Smooth muscle cell (in vitro differentiated cells): ENCODE results near the gene PDGFC. TPM values are rescaled to one million over a fixed set of nuclear protein-coding genes. Genes with fewer than 3 reads are reported as not detected.
A peak's percentile ranks its signal among the peaks of the same experiment; 100 is the strongest.

Experiments
- DNase-seq: peaks from one replicate; lab custom pipeline; 2025; ENCODE audit not compliant: unreplicated experiment; lab: John Stamatoyannopoulos, UW
- H2AFZ ChIP-seq: fragments of 200-600 bp; sonication (generic); 2 replicates; pipeline ENCODE4 v1.6.0; 2016; ENCODE audit warnings: antibody characterized with exemption, low read depth, mild to moderate bottlenecking
- H3F3A ChIP-seq: fragments of 200-600 bp; sonication (generic); 2 replicates; pipeline ENCODE4 v1.6.0; 2017; ENCODE audit warnings: antibody characterized with exemption, low read depth
- H3K27ac ChIP-seq: fragments of 200-600 bp; sonication (generic); 2 replicates; pipeline ENCODE4 v1.5.1; 2016; ENCODE audit warnings: low read depth, mild to moderate bottlenecking
- H3K27me3 ChIP-seq: fragments of 200-600 bp; sonication (generic); 2 replicates; pipeline ENCODE4 v1.6.1; 2016; ENCODE audit warnings: low read depth, mild to moderate bottlenecking
- H3K36me3 ChIP-seq: fragments of 200-600 bp; sonication (generic); 2 replicates; pipeline ENCODE4 v1.5.1; 2016; ENCODE audit warnings: low read depth
- H3K4me1 ChIP-seq: fragments of 200-600 bp; sonication (generic); 2 replicates; pipeline ENCODE4 v1.5.1; 2016; ENCODE audit warnings: low read depth
- H3K4me2 ChIP-seq: fragments of 200-600 bp; sonication (generic); 2 replicates; pipeline ENCODE4 v1.6.0; 2016; ENCODE audit warnings: mild to moderate bottlenecking
- H3K4me3 ChIP-seq: fragments of 200-600 bp; sonication (generic); 2 replicates; pipeline ENCODE4 v1.5.1; 2016; ENCODE audit warnings: mild to moderate bottlenecking
- H3K79me2 ChIP-seq: fragments of 200-600 bp; sonication (generic); 2 replicates; pipeline ENCODE4 v1.6.0; 2016; ENCODE audit warnings: low read depth, mild to moderate bottlenecking
- H3K9ac ChIP-seq: fragments of 200-600 bp; sonication (generic); 2 replicates; pipeline ENCODE4 v1.6.0; 2016; ENCODE audit warnings: low read depth
- H3K9me3 ChIP-seq: fragments of 200-600 bp; sonication (generic); replicated peaks from 2 replicates; pipeline ENCODE4 v1.5.1; 2016; ENCODE audit warnings: low read depth
- H4K20me1 ChIP-seq: fragments of 200-600 bp; sonication (generic); 2 replicates; pipeline ENCODE4 v1.6.0; 2016; ENCODE audit warnings: low read depth
- CTCF ChIP-seq: fragments of 200-600 bp; sonication (generic); IDR thresholded peaks from 2 replicates; pipeline ENCODE4 v1.5.1; 2017; ENCODE audit warnings: borderline replicate concordance, mild to moderate bottlenecking, antibody characterized with exemption; ENCODE audit not compliant: insufficient read depth, poor library complexity, severe bottlenecking
- WGBS: methylation state at CpG from one replicate; pipeline ENCODE4 v1.1.7; 2016; ENCODE audit warnings: low lambda C conversion rate; 5-methylcytosine and 5-hydroxymethylcytosine counted together
- polyA plus RNA-seq: library from polyadenylated mRNA; unstranded; fragments of >200 nt; fragmentation: Nextera tagmentation; extraction: Ambion mirVana; gene quantifications from 2 replicates; pipeline ENCODE4 v1.2.1, GENCODE V29; 2016
- total RNA-seq: library from RNA; depleted of rRNA; stranded (reverse); fragments of >200 nt; gene quantifications from 2 replicates; pipeline ENCODE4 v1.2.3, GENCODE V29; 2014

The PDGFC gene
- total and polyA plus RNA-seq, 2 experiments from 2014 or later: 56.5 to 135 TPM

GRCh38 chr4:156779042-156779441, 192.6 kb downstream of the PDGFC start:
- TF ChIP-seq CTCF: no peak
- Histone ChIP-seq H3K79me2 (no peaks in the 10 kb centered on the region), H3K4me1 (peaks cover 22% of the 10 kb centered on the region), H4K20me1 (no peaks in the 10 kb centered on the region), H2AFZ (no peak overlapping the region), H3K9ac (peak overlapping the region; percentile 70), H3K9me3 (no peaks in the 10 kb centered on the region), H3K4me3 (no peak overlapping the region), H3K27ac (peak overlapping the region; percentile 94), H3F3A (no peaks in the 10 kb centered on the region), H3K4me2 (peak overlapping the region; percentile 60), H3K27me3 (no peaks in the 10 kb centered on the region), H3K36me3 (no peaks in the 10 kb centered on the region)
- 63% methylated on average over 4 of the region's 4 CpGs for WGBS
- DNase-seq: no peak

GRCh38 chr4:156778606-156779005, 193.0 kb downstream of the PDGFC start:
- Histone ChIP-seq H3K36me3 (no peaks in the 10 kb centered on the region), H3K27me3 (no peaks in the 10 kb centered on the region), H3K9me3 (no peaks in the 10 kb centered on the region), H3K4me3 (no peak overlapping the region), H2AFZ (no peak overlapping the region), H3K79me2 (no peaks in the 10 kb centered on the region), H4K20me1 (no peaks in the 10 kb centered on the region), H3K4me2 (peak overlapping the region; percentile 60), H3K27ac (peak overlapping the region; percentile 94), H3K4me1 (peaks cover 26% of the 10 kb centered on the region), H3F3A (no peaks in the 10 kb centered on the region), H3K9ac (peak overlapping the region; percentile 70)
- no peak for TF ChIP-seq CTCF
- WGBS: 90% methylated on average over 1 of the region's 1 CpG
- no peak for DNase-seq

GRCh38 chr4:156778093-156778492, 193.5 kb downstream of the PDGFC start:
- H3K4me2 ChIP-seq: no peak overlapping the region
- peak overlapping the region; percentile 94 for H3K27ac ChIP-seq
- H3K27me3 ChIP-seq: no peaks in the 10 kb centered on the region
- no peak for TF ChIP-seq CTCF
- H2AFZ ChIP-seq: no peak overlapping the region
- no peak for DNase-seq
- WGBS: 63% methylated on average over 1 of the region's 1 CpG
- no peaks in the 10 kb centered on the region for H4K20me1 ChIP-seq
- peaks cover 27% of the 10 kb centered on the region for H3K4me1 ChIP-seq
- peak overlapping the region; percentile 70 for H3K9ac ChIP-seq
- H3K9me3 ChIP-seq: no peaks in the 10 kb centered on the region
- no peak overlapping the region for H3K4me3 ChIP-seq
- H3F3A ChIP-seq: no peaks in the 10 kb centered on the region
- H3K36me3 ChIP-seq: no peaks in the 10 kb centered on the region
- H3K79me2 ChIP-seq: peaks cover 1% of the 10 kb centered on the region

GRCh38 chr4:156775813-156776212, 195.8 kb downstream of the PDGFC start:
- Histone ChIP-seq H3K9me3 (no peaks in the 10 kb centered on the region), H3K9ac (no peak overlapping the region), H3K79me2 (peaks cover 5% of the 10 kb centered on the region), H2AFZ (no peak overlapping the region), H3K4me2 (peak overlapping the region; percentile 79), H3K36me3 (no peaks in the 10 kb centered on the region), H3F3A (no peaks in the 10 kb centered on the region), H4K20me1 (no peaks in the 10 kb centered on the region), H3K27me3 (no peaks in the 10 kb centered on the region), H3K27ac (peak overlapping the region; percentile 94), H3K4me3 (no peak overlapping the region), H3K4me1 (peaks cover 50% of the 10 kb centered on the region)
- no peak for TF ChIP-seq CTCF
- no peak for DNase-seq
- WGBS: 35% methylated on average over 1 of the region's 1 CpG
